MCF 10A (cell line): Measurements from ENCODE around the gene HCN3. TPM values are rescaled to one million over a fixed set of nuclear protein-coding genes. Genes with fewer than 3 reads are reported as not detected.

Experiments
- BruUV-seq: library from RNA; stranded (reverse); fragments of 400-500 nt; replicated peaks from 2 replicates; lab custom pipeline; 2021; lab: Mats Ljungman, UMichigan
- CTCF ChIA-PET: fragments of 300-600 bp; sonication (Branson Sonifier 250); formaldehyde crosslinking; extraction: SDS; loops from one replicate; lab custom pipeline; 2021; ENCODE audit warnings: antibody characterized with exemption, inconsistent platforms; lab: Yijun Ruan, JAX
- POLR2A ChIA-PET: fragments of 300-600, 350-650 bp; sonication (Branson Sonifier 250); formaldehyde crosslinking; extraction: SDS; loops from one replicate; lab custom pipeline; 2020; ENCODE audit warnings: antibody characterized with exemption, inconsistent platforms; lab: Yijun Ruan, JAX
- DNase-seq: peaks from one replicate; pipeline ENCODE4 v3.0.0-alpha.2; 2018; ENCODE audit not compliant: unreplicated experiment
- H3K27ac Mint-ChIP-seq: one replicate; pipeline ENCODE4 v1.8.0; 2022; ENCODE audit warnings: mild to moderate bottlenecking, low read depth, mixed read lengths; ENCODE audit not compliant: unreplicated experiment
- H3K27me3 Mint-ChIP-seq: one replicate; pipeline ENCODE4 v1.8.0; 2022; ENCODE audit warnings: mixed read lengths; ENCODE audit not compliant: insufficient read depth, unreplicated experiment
- H3K36me3 Mint-ChIP-seq: one replicate; pipeline ENCODE4 v1.8.0; 2022; ENCODE audit warnings: mild to moderate bottlenecking, moderate library complexity, mixed read lengths; ENCODE audit not compliant: insufficient read depth, unreplicated experiment
- H3K4me1 Mint-ChIP-seq: one replicate; pipeline ENCODE4 v1.8.0; 2022; ENCODE audit warnings: mixed read lengths; ENCODE audit not compliant: insufficient read depth, unreplicated experiment
- H3K4me3 Mint-ChIP-seq: one replicate; pipeline ENCODE4 v1.8.0; 2022; ENCODE audit warnings: mild to moderate bottlenecking, moderate library complexity, mixed read lengths; ENCODE audit not compliant: unreplicated experiment
- H3K9me3 Mint-ChIP-seq: one replicate; pipeline ENCODE4 v1.8.0; 2022; ENCODE audit warnings: mixed read lengths; ENCODE audit not compliant: unreplicated experiment
- CTCF ChIP-seq: fragments of 200-600 bp; IDR thresholded peaks from one replicate; pipeline ENCODE4 v1.8.0; 2022; ENCODE audit warnings: antibody characterized with exemption, mild to moderate bottlenecking; ENCODE audit not compliant: unreplicated experiment
- intact Hi-C: fragments of 100-400 bp; cut with micrococcal nuclease; formaldehyde crosslinking; loops from 2 replicates; pipeline ENCODE4 v1.14.1; 2022
- total RNA-seq: library from RNA; stranded (reverse); gene quantifications from 2 replicates; pipeline ENCODE4 v1.2.3, GENCODE V29; 2022

Gene HCN3
- total RNA-seq, 1 experiment from 2014 or later, result 2.5 TPM

GRCh38 chr1:155322953-155323728 lies 45.9 kb downstream of the HCN3 start:
- TF ChIP-seq CTCF, result peak; percentile 100
- ChIA-PET POLR2A (interaction anchor here (0.6 to 10.5 kb wide), 37 partner anchors 10 to 365 kb away, joined by 3 to 103 read pairs (median 5); partner anchors contain the start of genes ASH1L, CLK2, ENTREP3 and FDPS), CTCF (interaction anchor here (0.6 to 10.2 kb wide), 35 partner anchors 10 to 556 kb away, joined by 3 to 163 read pairs (median 4); partner anchors contain the start of genes CLK2, FDPS and HCN3)
- H3K27me3 Mint-ChIP-seq, result no peaks in the 10 kb centered on the region
- no TSS peak for BruUV-seq
- H3K36me3 Mint-ChIP-seq, result peaks cover 30% of the 10 kb centered on the region
- intact Hi-C loops, result loop anchor here (1.0 to 5.0 kb wide), 5 partner anchors 14 to 325 kb away; partner anchors contain the start of genes FDPS and THBS3
- H3K4me3 Mint-ChIP-seq, result peak overlapping the region; percentile 90
- peak; percentile 98 for DNase-seq
- no peaks in the 10 kb centered on the region for H3K9me3 Mint-ChIP-seq
- peaks cover 30% of the 10 kb centered on the region for H3K4me1 Mint-ChIP-seq
- no peak overlapping the region for H3K27ac Mint-ChIP-seq

GRCh38 chr1:155323729-155324036 lies 46.4 kb downstream of the HCN3 start:
- no peak for TF ChIP-seq CTCF
- H3K4me3 Mint-ChIP-seq, result peak overlapping the region; percentile 90
- H3K27me3 Mint-ChIP-seq, result no peaks in the 10 kb centered on the region
- intact Hi-C loops, result loop anchor here (1.0 to 5.0 kb wide), 7 partner anchors 15 to 325 kb away; partner anchors contain the start of genes FDPS, HCN3 and THBS3
- BruUV-seq, result no TSS peak
- POLR2A ChIA-PET, result interaction anchor here (0.6 to 10.5 kb wide), 37 partner anchors 10 to 365 kb away, joined by 3 to 103 read pairs (median 5); partner anchors contain the start of genes ASH1L, CLK2, ENTREP3 and FDPS
- H3K9me3 Mint-ChIP-seq, result no peaks in the 10 kb centered on the region
- H3K4me1 Mint-ChIP-seq, result peaks cover 30% of the 10 kb centered on the region
- peak overlapping the region; percentile 55 for H3K27ac Mint-ChIP-seq
- DNase-seq, result peak; percentile 94
- H3K36me3 Mint-ChIP-seq, result peaks cover 32% of the 10 kb centered on the region
- CTCF ChIA-PET, result interaction anchor here (0.6 to 10.2 kb wide), 29 partner anchors 10 to 555 kb away, joined by 3 to 163 read pairs (median 4); partner anchors contain the start of genes CLK2 and FDPS

- peak overlapping the region; percentile 55 for H3K27ac Mint-ChIP-seq
- ChIA-PET POLR2A (interaction anchor here (0.6 to 10.5 kb wide), 37 partner anchors 9 to 845 kb away, joined by 3 to 103 read pairs (median 5); partner anchors contain the start of genes ASH1L, CLK2, ENTREP3 and FDPS), CTCF (interaction anchor here (0.6 to 10.2 kb wide), 30 partner anchors 11 to 353 kb away, joined by 3 to 163 read pairs (median 4); partner anchors contain the start of genes CLK2, FDPS and KRTCAP2)
- intact Hi-C loops, result loop anchor here (1.0 to 5.0 kb wide), 3 partner anchors 47 to 268 kb away; partner anchors contain the start of gene HCN3
- peaks cover 30% of the 10 kb centered on the region for H3K4me1 Mint-ChIP-seq
- H3K4me3 Mint-ChIP-seq, result peak overlapping the region; percentile 90
- DNase-seq, result peak; percentile 99
- BruUV-seq, result no TSS peak
- no peaks in the 10 kb centered on the region for H3K27me3 Mint-ChIP-seq
- TF ChIP-seq CTCF, result no peak
- H3K36me3 Mint-ChIP-seq, result peaks cover 32% of the 10 kb centered on the region
- H3K9me3 Mint-ChIP-seq, result no peaks in the 10 kb centered on the region
Measured at GRCh38 chr1:155324037-155324716, 46.9 kb downstream of the HCN3 start.
